Ovary (tissue), 9 donors: ENCODE results near the gene FAM171A1. TPM values are rescaled to one million over a fixed set of nuclear protein-coding genes. Genes with fewer than 3 reads are reported as not detected.

Experiments
- DNase-seq, 5 donors: peaks; one replicate each; pipeline ENCODE4 v3.0.0-alpha.2; 2019 to 2020
- H3K27ac ChIP-seq, 2 donors: fragments of 200-600 bp; one replicate each; pipeline versions ENCODE4 v1.5.1 to v1.8.0; 2019 to 2022
- H3K27me3 ChIP-seq: fragments of 200-600 bp; one replicate; pipeline ENCODE4 v1.8.0; 2022
- H3K36me3 ChIP-seq: fragments of 200-600 bp; sonication (generic); one replicate; pipeline ENCODE4 v1.5.1; 2019
- H3K4me1 ChIP-seq: one replicate; pipeline ENCODE4 v1.8.1; 2013; ENCODE audit warnings: mild to moderate bottlenecking, moderate library complexity; ENCODE audit not compliant: insufficient read depth
- H3K4me3 ChIP-seq: fragments of 200-600 bp; sonication (generic); one replicate; pipeline ENCODE4 v1.5.1; 2017
- H3K9me3 ChIP-seq, 2 donors: fragments of 200-600 bp in 1 of 2; sonication (generic) in 1 of 2; one replicate each; pipeline versions ENCODE4 v1.5.1 to v1.8.1; 2013 to 2019; ENCODE audit warnings: mild to moderate bottlenecking in 1 of 2, moderate library complexity in 1 of 2
- EP300 ChIP-seq: sonication (generic); formaldehyde crosslinking; IDR thresholded peaks from one replicate; pipeline ENCODE4 v1.6.1; 2017; ENCODE audit warnings: antibody characterized with exemption
- POLR2A ChIP-seq: fragments of 450-650 bp; IDR thresholded peaks from one replicate; pipeline ENCODE4 v1.6.1; 2017; ENCODE audit warnings: antibody characterized with exemption, mild to moderate bottlenecking, moderate library complexity
- WGBS, 3 donors: extraction: QIAGEN DNeasy Blood & Tissue Kit in 1 of 3; methylation state at CpG; one replicate each; pipeline versions ENCODE4 v1.1.5 to v1.1.7; 2013 to 2017; 5-methylcytosine and 5-hydroxymethylcytosine counted together
- intact Hi-C, 4 donors: fragments of 100-400 bp; cut with DNase I; formaldehyde crosslinking; loops; one replicate each; pipeline versions ENCODE4 v1.11.0 to v1.15.1; 2022 to 2023
- polyA plus RNA-seq, 2 donors: library from polyadenylated mRNA; stranded (reverse); fragments of 200-250 nt in 1 of 2; fragments of 350-450 nt in 1 of 2; fragmentation: Illumina TruSeq in 1 of 2; extraction: RNeasy Lipid Tissue Mini Kit (QIAGEN cat#74804) in 1 of 2; gene quantifications; one replicate each; pipeline ENCODE4 v1.2.3, GENCODE V29; 2013 to 2014
- total RNA-seq, 7 donors: library from RNA; depleted of rRNA in 2 of 7; stranded (reverse); fragments of >200 nt in 2 of 7; fragmentation: NEBNext Ultra II Directional in 3 of 7; extraction: Animal tissue kit (Norgen Biotek cat#: 25700) in 3 of 7; gene quantifications; one replicate each; pipeline versions ENCODE4 v1.1.0 to v1.2.4, GENCODE V29; 2016 to 2023
- TF ChIP-seq, protein P1 (sequence below), 3 donors: fragments of 450-650 bp in 2 of 3; fragments of 200-600 bp in 1 of 3; IDR thresholded peaks; one replicate each; pipeline versions ENCODE4 v1.5.1 to v1.8.0; 2016 to 2022; ENCODE audit warnings: antibody characterized with exemption in 3 of 3, mild to moderate bottlenecking in 1 of 3
- donor health status: DM: no; HTN: no; CAD: no; lungs with moderate emphysema.
- donor health status: DM: no; HTN: no; CAD: no.
- donor health status: Bipolar disorder and iron deficiency.
- donor health status: DM: yes; HTN: yes; CAD: no.
- donor health status: DM: no; HTN: no; CAD: no.
- donor health status: DM: yes; HTN: yes; CAD: no.

The FAM171A1 gene
- total and polyA plus RNA-seq, 9 donors: 9.1 to 29.1 (median 23.7) TPM

DNA sequence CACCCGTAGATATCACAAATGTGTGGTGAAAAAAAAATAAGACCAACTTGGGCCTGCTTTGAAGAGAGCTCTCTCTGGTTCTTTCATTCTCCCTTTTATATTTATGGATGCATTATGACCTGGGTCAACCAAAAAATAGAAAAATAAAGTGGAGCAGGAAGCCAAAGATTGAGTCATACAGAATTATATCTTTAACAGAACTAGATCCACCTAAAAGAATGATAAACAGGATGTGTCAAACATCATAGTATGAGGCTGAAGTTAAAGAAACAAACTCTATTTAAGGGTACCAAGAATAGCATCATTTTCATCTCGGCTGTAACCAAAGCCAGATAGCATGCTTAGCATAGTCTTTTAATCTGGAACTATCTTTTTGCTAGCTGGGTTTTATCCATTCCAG is 173.8 kb downstream of the FAM171A1 start:
- intact Hi-C loops: no loop called here
- DNase-seq: no peak
- Histone ChIP-seq H3K36me3 (no peaks in the 10 kb centered on the region), H3K9me3 (no peaks in the 10 kb centered on the region), H3K27ac (no peak overlapping the region), H3K27me3 (no peaks in the 10 kb centered on the region), H3K4me3 (no peak overlapping the region), H3K4me1 (no peaks in the 10 kb centered on the region)
- WGBS, 3 donors: 24 to 27% (median 26%) methylated on average over 2 of the region's 2 CpGs
- no peak for TF ChIP-seq EP300
- TF ChIP-seq, protein P1, sequence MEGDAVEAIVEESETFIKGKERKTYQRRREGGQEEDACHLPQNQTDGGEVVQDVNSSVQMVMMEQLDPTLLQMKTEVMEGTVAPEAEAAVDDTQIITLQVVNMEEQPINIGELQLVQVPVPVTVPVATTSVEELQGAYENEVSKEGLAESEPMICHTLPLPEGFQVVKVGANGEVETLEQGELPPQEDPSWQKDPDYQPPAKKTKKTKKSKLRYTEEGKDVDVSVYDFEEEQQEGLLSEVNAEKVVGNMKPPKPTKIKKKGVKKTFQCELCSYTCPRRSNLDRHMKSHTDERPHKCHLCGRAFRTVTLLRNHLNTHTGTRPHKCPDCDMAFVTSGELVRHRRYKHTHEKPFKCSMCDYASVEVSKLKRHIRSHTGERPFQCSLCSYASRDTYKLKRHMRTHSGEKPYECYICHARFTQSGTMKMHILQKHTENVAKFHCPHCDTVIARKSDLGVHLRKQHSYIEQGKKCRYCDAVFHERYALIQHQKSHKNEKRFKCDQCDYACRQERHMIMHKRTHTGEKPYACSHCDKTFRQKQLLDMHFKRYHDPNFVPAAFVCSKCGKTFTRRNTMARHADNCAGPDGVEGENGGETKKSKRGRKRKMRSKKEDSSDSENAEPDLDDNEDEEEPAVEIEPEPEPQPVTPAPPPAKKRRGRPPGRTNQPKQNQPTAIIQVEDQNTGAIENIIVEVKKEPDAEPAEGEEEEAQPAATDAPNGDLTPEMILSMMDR (IDR thresholded peaks at IDR 0.05): no peak
- no peak for TF ChIP-seq POLR2A

DNA sequence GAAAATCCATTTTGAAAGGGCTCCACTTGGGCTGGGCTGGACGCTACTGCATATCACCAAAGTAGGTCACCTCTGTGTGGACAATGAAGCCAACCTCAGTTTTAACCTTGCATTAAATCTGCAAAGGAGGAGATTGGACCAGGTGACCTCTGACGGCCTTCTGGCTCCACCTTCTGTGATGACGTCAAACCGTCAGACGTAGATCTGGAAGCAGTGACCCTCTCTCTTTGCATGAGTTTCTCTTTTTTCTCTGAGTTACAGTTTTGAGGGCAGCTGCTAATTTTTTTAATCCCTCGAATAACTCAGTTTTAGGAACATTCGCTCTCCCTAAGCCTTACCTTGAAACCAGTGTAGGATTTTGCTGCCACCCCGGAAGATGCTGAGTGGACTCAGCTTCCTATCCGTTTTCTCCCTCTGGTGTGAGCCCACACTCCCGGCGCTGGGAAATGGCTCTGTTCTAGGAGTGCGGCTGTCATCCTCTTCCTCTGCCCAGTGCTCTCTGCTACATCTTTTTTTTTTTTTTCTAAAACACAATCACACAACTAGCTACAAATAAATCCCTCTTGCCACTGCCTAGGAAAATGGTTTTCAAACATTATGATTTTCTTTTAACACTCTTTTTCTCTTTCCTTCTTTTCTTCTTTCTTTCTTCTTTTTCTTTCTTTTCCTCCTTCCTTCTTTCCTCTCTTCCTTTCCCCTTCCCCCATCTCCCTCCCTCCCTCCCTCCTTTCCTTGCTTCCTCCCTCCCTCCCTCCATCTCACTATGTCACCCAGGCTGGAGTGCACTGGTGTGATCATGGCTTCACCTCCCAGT is 174.9 kb downstream of the FAM171A1 start:
- no peak for DNase-seq
- H3K36me3 ChIP-seq: no peaks in the 10 kb centered on the region

DNA sequence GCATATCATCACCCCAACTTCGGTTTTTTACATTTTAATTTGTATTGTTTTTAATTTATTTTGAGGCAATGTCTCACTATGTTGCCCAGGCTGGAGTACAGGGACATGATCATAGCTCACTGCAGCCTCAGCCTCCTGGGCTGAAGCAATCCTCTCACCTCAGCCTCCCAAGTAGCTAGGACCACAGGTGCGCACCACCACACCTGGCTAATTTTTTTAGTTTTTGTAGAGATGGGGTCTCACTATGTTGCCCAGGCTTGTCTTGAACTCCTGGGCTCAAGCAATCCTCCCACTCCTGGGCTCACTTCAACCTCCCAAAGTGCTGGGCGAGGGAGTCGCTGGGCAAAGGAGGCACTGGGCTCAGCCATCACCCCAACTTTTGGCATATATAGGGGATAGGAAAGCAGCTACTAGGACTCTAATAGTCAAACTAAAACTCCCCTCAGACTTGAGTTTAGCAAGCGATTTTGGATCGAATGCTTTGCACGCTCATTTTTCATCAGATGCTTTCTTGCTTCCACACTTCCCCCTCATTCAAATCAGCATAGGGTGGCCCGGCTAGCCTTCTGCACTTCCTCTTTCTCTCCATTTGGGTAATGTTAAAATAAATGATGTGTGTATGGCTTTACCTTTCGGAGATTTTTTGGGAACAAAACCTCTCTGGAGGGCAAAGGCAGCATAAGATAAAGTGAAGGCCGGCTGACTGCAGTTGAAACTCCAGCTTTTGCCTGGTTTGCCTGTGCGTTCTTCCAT is 181.8 kb downstream of the FAM171A1 start:
- DNase-seq: no peak
- H3K9me3 ChIP-seq: no peaks in the 10 kb centered on the region

More for the DNA sequence above, 174.9 kb downstream of the FAM171A1 start:
- 63 to 68% (median 68%) methylated on average over 12 of the region's 12 CpGs for WGBS, 3 donors
- TF ChIP-seq POLR2A (no peak), EP300 (no peak)
- TF ChIP-seq, protein P1 (IDR thresholded peaks at IDR 0.05): no peak
- Histone ChIP-seq H3K27ac (no peak overlapping the region), H3K27me3 (no peaks in the 10 kb centered on the region), H3K9me3 (no peaks in the 10 kb centered on the region), H3K4me1 (no peaks in the 10 kb centered on the region), H3K4me3 (peak overlapping the region; percentile 2)
- intact Hi-C loops: no loop called here

DNA sequence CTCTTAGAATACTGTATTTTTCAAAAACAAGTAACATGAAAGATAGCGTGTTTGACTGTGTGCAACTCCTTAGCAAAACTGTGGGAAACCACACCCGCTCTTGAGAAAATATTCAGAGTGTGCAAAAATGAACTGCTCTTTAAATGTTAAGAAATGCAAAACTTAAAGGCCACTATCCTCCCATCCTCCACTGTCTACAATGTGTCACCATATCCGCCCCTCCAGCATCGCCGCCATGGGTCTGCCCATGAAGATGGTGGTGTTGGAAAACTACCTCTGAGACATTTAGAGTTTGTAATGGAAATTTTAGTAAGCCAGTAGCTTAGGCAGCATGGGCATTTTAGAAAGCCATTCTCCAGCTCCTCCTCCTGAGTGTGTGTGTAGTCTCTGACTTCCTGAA is 182.5 kb downstream of the FAM171A1 start:
- DNase-seq: no peak
- Histone ChIP-seq H3K27ac (no peak overlapping the region), H3K4me3 (no peak overlapping the region), H3K36me3 (no peaks in the 10 kb centered on the region), H3K9me3 (no peaks in the 10 kb centered on the region), H3K27me3 (no peaks in the 10 kb centered on the region), H3K4me1 (no peaks in the 10 kb centered on the region)
- WGBS, 3 donors: 63 to 69% (median 67%) methylated on average over 5 of the region's 5 CpGs
- TF ChIP-seq POLR2A: no peak
- TF ChIP-seq, protein P1 (IDR thresholded peaks at IDR 0.05): no peak
- no peak for TF ChIP-seq EP300
- intact Hi-C loops: no loop called here

More for the DNA sequence above, 181.8 kb downstream of the FAM171A1 start:
- WGBS, 3 donors: 86 to 93% (median 88%) methylated on average over 11 of the region's 11 CpGs
- Histone ChIP-seq H3K36me3 (no peaks in the 10 kb centered on the region), H3K27me3 (no peaks in the 10 kb centered on the region), H3K4me1 (no peaks in the 10 kb centered on the region), H3K27ac (no peak overlapping the region), H3K4me3 (no peak overlapping the region)
- TF ChIP-seq, protein P1 (IDR thresholded peaks at IDR 0.05): no peak
- TF ChIP-seq EP300 (no peak), POLR2A (no peak)
- intact Hi-C loops: no loop called here
